Adrenal gland (tissue), 12 donors: ENCODE data around the gene DOCK7. TPM values are rescaled to one million over a fixed set of nuclear protein-coding genes. Genes with fewer than 3 reads are reported as not detected.

Experiments
- DNase-seq, 7 donors: peaks; one replicate each; pipeline ENCODE4 v3.0.0-alpha.2; 2019 to 2020
- H3K27ac ChIP-seq, 5 donors: fragments of 200-600 bp; sonication (generic) in 4 of 5; 1 replicate in 3 of 5; 2 replicates in 2 of 5; pipeline versions ENCODE4 v1.5.1 to v1.8.0; 2016 to 2020; ENCODE audit warnings: mild to moderate bottlenecking in 1 of 5
- H3K27me3 ChIP-seq: fragments of 200-600 bp; 2 replicates; pipeline ENCODE4 v1.8.0; 2021
- H3K36me3 ChIP-seq, 2 donors: fragments of 200-600 bp; replicated peaks in 1 of 2; 1 replicate in 1 of 2; 2 replicates in 1 of 2; pipeline versions ENCODE4 v1.5.1 to v1.8.0; 2018 to 2022
- H3K4me1 ChIP-seq, 2 donors: fragments of 200-600 bp; replicated peaks in 1 of 2; 1 replicate in 1 of 2; 2 replicates in 1 of 2; pipeline versions ENCODE4 v1.5.1 to v1.8.0; 2018 to 2021
- H3K4me3 ChIP-seq, 4 donors: fragments of 200-600 bp; sonication (generic) in 3 of 4; one replicate each; pipeline ENCODE4 v1.5.1; 2016 to 2018
- H3K9me3 ChIP-seq, 3 donors: fragments of 200-600 bp; sonication (generic) in 1 of 3; replicated peaks in 1 of 3; 1 replicate in 2 of 3; 2 replicates in 1 of 3; pipeline versions ENCODE4 v1.5.1 to v1.8.0; 2016 to 2021
- CTCF ChIP-seq, 6 experiments: fragments of 450-650 bp in 4 of 6; fragments of 200-600 bp in 2 of 6; sonication (generic) in 1 of 6; IDR thresholded peaks; 1 replicate in 5 of 6; 2 replicates in 1 of 6; pipeline versions ENCODE4 v1.5.1 to v1.8.0; 2016 to 2021; ENCODE audit warnings: antibody characterized with exemption in 6 of 6, mild to moderate bottlenecking in 2 of 6, moderate library complexity in 1 of 6
- POLR2A ChIP-seq, 2 donors: fragments of 450-650 bp; IDR thresholded peaks; one replicate each; pipeline ENCODE4 v1.6.1; 2017; ENCODE audit warnings: antibody characterized with exemption in 2 of 2, mild to moderate bottlenecking in 2 of 2, moderate library complexity in 1 of 2
- WGBS, 4 donors: extraction: QIAGEN DNeasy Blood & Tissue Kit in 2 of 4; methylation state at CpG; one replicate each; pipeline versions ENCODE4 v1.1.5 to v1.1.7; 2013 to 2017; 5-methylcytosine and 5-hydroxymethylcytosine counted together
- intact Hi-C, 2 donors: fragments of 100-400 bp; cut with DNase I; formaldehyde crosslinking; loops; one replicate each; pipeline versions ENCODE4 v1.14.1 to v1.15.0; 2022 to 2023
- polyA plus RNA-seq, 3 donors: library from polyadenylated mRNA; stranded (reverse); fragments of 200-250 nt in 2 of 3; fragments of 350-450 nt in 1 of 3; fragmentation: Illumina TruSeq in 1 of 3; extraction: RNeasy Lipid Tissue Mini Kit (QIAGEN cat#74804) in 1 of 3; gene quantifications; one replicate each; pipeline ENCODE4 v1.2.3, GENCODE V29; 2013 to 2014
- total RNA-seq, 9 donors: library from RNA; depleted of rRNA in 4 of 9; stranded (reverse); fragments of >200 nt in 4 of 9; fragments of 120-200 nt in 1 of 9; fragmentation: NEBNext Ultra II Directional in 1 of 9; extraction: Animal tissue kit (Norgen Biotek cat#: 25700) in 1 of 9; gene quantifications; one replicate each; pipeline versions ENCODE4 v1.1.0 to v1.2.4, GENCODE V29; 2013 to 2023
- donor health status: healthy with polysubstance abuse.
- donor health status: Bipolar disorder and iron deficiency.
- donor health status: DM: yes; HTN: yes; CAD: no.
- donor health status: DM: no; HTN: no; CAD: no.
- donor health status: DM: no; HTN: no; CAD: no.
- donor health status: DM: yes; HTN: yes; CAD: no.

Gene DOCK7
- total and polyA plus RNA-seq, 12 donors: 4.7 to 43.0 (median 22.7) TPM

- DNase-seq: no peak
- Histone ChIP-seq H3K36me3 (peaks cover 0 to 5% of the 10 kb centered on the region in 2 donors), H3K27me3 (no peaks in the 10 kb centered on the region), H3K27ac (no peak overlapping the region), H3K4me1 (no peaks in the 10 kb centered on the region), H3K9me3 (no peaks in the 10 kb centered on the region), H3K4me3 (no peak overlapping the region)
- intact Hi-C loops: no loop called here
- 94 to 99% (median 97%) methylated on average over 3 of the region's 3 CpGs for WGBS, 4 donors
- no peak for TF ChIP-seq POLR2A (IDR thresholded peaks at IDR 0.05)
Observed at GRCh38 chr1:62493656-62494055, 194.5 kb downstream of the DOCK7 start.

DNA sequence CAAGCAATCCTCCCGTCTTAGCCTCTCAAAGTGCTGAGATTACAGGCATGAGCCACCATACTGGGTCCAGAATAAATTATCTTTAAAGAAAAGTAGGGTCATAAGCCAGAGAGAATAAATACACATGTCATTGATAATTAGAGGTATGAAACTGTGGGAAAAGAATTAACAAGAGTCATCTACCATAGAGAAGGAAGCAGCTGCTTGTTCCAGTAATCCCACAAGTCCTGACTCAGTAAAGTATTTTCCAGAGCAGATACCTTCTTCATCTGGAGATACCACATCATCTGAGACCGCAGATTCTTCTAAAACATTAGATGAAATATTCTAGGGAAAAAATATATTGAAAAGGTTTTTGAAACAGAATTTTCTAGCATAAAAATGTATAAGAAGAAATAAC lies 195.7 kb downstream of the DOCK7 start:
- H3K27ac ChIP-seq: no peak overlapping the region
- H3K4me1 ChIP-seq: no peaks in the 10 kb centered on the region
- H3K9me3 ChIP-seq: no peaks in the 10 kb centered on the region
- no peaks in the 10 kb centered on the region for H3K27me3 ChIP-seq
- no peak for TF ChIP-seq CTCF (IDR thresholded peaks at IDR 0.05)
- no peak for TF ChIP-seq POLR2A (IDR thresholded peaks at IDR 0.05)
- peaks cover 0 to 5% of the 10 kb centered on the region in 2 donors for H3K36me3 ChIP-seq
- no peak overlapping the region for H3K4me3 ChIP-seq
- WGBS, 4 donors: 95 to 98% (median 97%) methylated on average over 2 of the region's 2 CpGs
- intact Hi-C loops: no loop called here
- DNase-seq: no peak

- intact Hi-C loops: no loop called here
- no peak for DNase-seq
- Histone ChIP-seq H3K27ac (no peak overlapping the region), H3K9me3 (no peaks in the 10 kb centered on the region), H3K36me3 (peaks cover 0 to 5% of the 10 kb centered on the region in 2 donors), H3K4me1 (no peaks in the 10 kb centered on the region), H3K27me3 (no peaks in the 10 kb centered on the region), H3K4me3 (no peak overlapping the region)
- no peak for TF ChIP-seq CTCF (IDR thresholded peaks at IDR 0.05)
- TF ChIP-seq POLR2A (IDR thresholded peaks at IDR 0.05): no peak
- WGBS, 4 donors: 92 to 97% (median 96%) methylated on average over 2 of the region's 2 CpGs
Observed at GRCh38 chr1:62487956-62488355, 200.2 kb downstream of the DOCK7 start.

- 72 to 82% (median 74%) methylated on average over 5 of the region's 5 CpGs for WGBS, 4 donors
- no peak for DNase-seq
Observed at GRCh38 chr1:62484824-62485468, 203.2 kb downstream of the DOCK7 start.

More at GRCh38 chr1:62484824-62485468, 203.2 kb downstream of the DOCK7 start:
- no peaks in the 10 kb centered on the region for H3K36me3 ChIP-seq
- TF ChIP-seq CTCF (IDR thresholded peaks at IDR 0.05) (no peak), POLR2A (IDR thresholded peaks at IDR 0.05) (no peak)
- no peaks in the 10 kb centered on the region for H3K9me3 ChIP-seq
- intact Hi-C loops: no loop called here
- no peaks in the 10 kb centered on the region for H3K27me3 ChIP-seq
- H3K4me3 ChIP-seq: no peak overlapping the region
- no peaks in the 10 kb centered on the region for H3K4me1 ChIP-seq
- H3K27ac ChIP-seq: no peak overlapping the region
